Sigmoid colon (tissue), 7 donors: Measurements from ENCODE around the gene MCM9. TPM values are rescaled to one million over a fixed set of nuclear protein-coding genes. Genes with fewer than 3 reads are reported as not detected.

Source experiments
- DNase-seq: peaks from one replicate; pipeline ENCODE4 v3.0.0-alpha.2; 2019
- H3K27ac ChIP-seq, 4 donors: fragments of 200-600 bp; sonication (generic); one replicate each; pipeline ENCODE4 v1.5.1; 2016 to 2019; ENCODE audit warnings: mild to moderate bottlenecking in 1 of 4
- H3K27me3 ChIP-seq, 3 donors: fragments of 200-600 bp; sonication (generic); one replicate each; pipeline ENCODE4 v1.5.1; 2019; ENCODE audit warnings: mild to moderate bottlenecking in 1 of 3
- H3K36me3 ChIP-seq, 4 donors: fragments of 200-600 bp; sonication (generic); one replicate each; pipeline ENCODE4 v1.5.1; 2016 to 2019
- H3K4me1 ChIP-seq, 4 donors: fragments of 200-600 bp; sonication (generic); one replicate each; pipeline ENCODE4 v1.5.1; 2017 to 2019
- H3K4me3 ChIP-seq, 4 donors: fragments of 200-600 bp; sonication (generic); one replicate each; pipeline ENCODE4 v1.5.1; 2017 to 2019; ENCODE audit warnings: mild to moderate bottlenecking in 2 of 4, moderate library complexity in 1 of 4
- H3K9me3 ChIP-seq, 4 donors: fragments of 200-600 bp in 3 of 4; sonication (generic) in 3 of 4; one replicate each; pipeline versions ENCODE4 v1.5.1 to v1.6.1; 2013 to 2019
- EP300 ChIP-seq, 4 donors: sonication (generic); formaldehyde crosslinking; IDR thresholded peaks; one replicate each; pipeline ENCODE4 v1.6.1; 2017; ENCODE audit warnings: antibody characterized with exemption in 4 of 4
- POLR2A ChIP-seq, 2 donors: fragments of 450-650 bp; IDR thresholded peaks; one replicate each; pipeline ENCODE4 v1.6.1; 2016; ENCODE audit warnings: antibody characterized with exemption in 2 of 2, mild to moderate bottlenecking in 2 of 2, moderate library complexity in 2 of 2
- POLR2AphosphoS5 ChIP-seq, 4 donors: sonication (generic); formaldehyde crosslinking; IDR thresholded peaks; one replicate each; pipeline ENCODE4 v1.6.1; 2017; ENCODE audit warnings: antibody characterized with exemption in 4 of 4
- WGBS, 2 donors: extraction: QIAGEN DNeasy Blood & Tissue Kit; methylation state at CpG; one replicate each; pipeline ENCODE4 v1.1.7; 2013; 5-methylcytosine and 5-hydroxymethylcytosine counted together
- intact Hi-C: fragments of 100-400 bp; cut with DNase I; formaldehyde crosslinking; loops from one replicate; pipeline ENCODE4 v1.15.1; 2023
- polyA plus RNA-seq, 3 donors: library from polyadenylated mRNA; stranded (reverse); fragments of 200-250 nt; gene quantifications; one replicate each; pipeline ENCODE4 v1.2.3, GENCODE V29; 2013
- total RNA-seq, 4 donors: library from RNA; depleted of rRNA; stranded (reverse); fragments of >200 nt; gene quantifications; one replicate each; pipeline ENCODE4 v1.1.0, GENCODE V29; 2016
- TF ChIP-seq, protein P1 (sequence below), 4 experiments: fragments of 450-650 bp in 3 of 4; fragments of 200-600 bp in 1 of 4; IDR thresholded peaks; one replicate each; pipeline ENCODE4 v1.5.1; 2016 to 2019; ENCODE audit warnings: antibody characterized with exemption in 4 of 4, mild to moderate bottlenecking in 3 of 4, moderate library complexity in 2 of 4
- donor health status: healthy with polysubstance abuse.
- donor health status: Bipolar disorder and iron deficiency.
- donor health status: healthy.

Gene MCM9
- total and polyA plus RNA-seq, 7 donors, result 1.8 to 16.1 (median 10.2) TPM

- peaks cover 0 to 15% (median 12%) of the 10 kb centered on the region in 4 donors for H3K4me1 ChIP-seq
- intact Hi-C loops, result no loop called here
- TF ChIP-seq POLR2AphosphoS5 (IDR thresholded peaks at IDR 0.05) (no peak), POLR2A (IDR thresholded peaks at IDR 0.05) (no peak), EP300 (IDR thresholded peaks at IDR 0.05) (no peak)
- TF ChIP-seq, protein P1, sequence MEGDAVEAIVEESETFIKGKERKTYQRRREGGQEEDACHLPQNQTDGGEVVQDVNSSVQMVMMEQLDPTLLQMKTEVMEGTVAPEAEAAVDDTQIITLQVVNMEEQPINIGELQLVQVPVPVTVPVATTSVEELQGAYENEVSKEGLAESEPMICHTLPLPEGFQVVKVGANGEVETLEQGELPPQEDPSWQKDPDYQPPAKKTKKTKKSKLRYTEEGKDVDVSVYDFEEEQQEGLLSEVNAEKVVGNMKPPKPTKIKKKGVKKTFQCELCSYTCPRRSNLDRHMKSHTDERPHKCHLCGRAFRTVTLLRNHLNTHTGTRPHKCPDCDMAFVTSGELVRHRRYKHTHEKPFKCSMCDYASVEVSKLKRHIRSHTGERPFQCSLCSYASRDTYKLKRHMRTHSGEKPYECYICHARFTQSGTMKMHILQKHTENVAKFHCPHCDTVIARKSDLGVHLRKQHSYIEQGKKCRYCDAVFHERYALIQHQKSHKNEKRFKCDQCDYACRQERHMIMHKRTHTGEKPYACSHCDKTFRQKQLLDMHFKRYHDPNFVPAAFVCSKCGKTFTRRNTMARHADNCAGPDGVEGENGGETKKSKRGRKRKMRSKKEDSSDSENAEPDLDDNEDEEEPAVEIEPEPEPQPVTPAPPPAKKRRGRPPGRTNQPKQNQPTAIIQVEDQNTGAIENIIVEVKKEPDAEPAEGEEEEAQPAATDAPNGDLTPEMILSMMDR (IDR thresholded peaks at IDR 0.05), result no peak
Measured at GRCh38 chr6:118867181-118867580, 67.8 kb downstream of the MCM9 start.

GRCh38 chr6:118865100-118865391, 69.9 kb downstream of the MCM9 start:
- TF ChIP-seq POLR2A (IDR thresholded peaks at IDR 0.05) (no peak), POLR2AphosphoS5 (IDR thresholded peaks at IDR 0.05) (no peak), EP300 (IDR thresholded peaks at IDR 0.05) (no peak)
- TF ChIP-seq, protein P1 (IDR thresholded peaks at IDR 0.05), result no peak
- no peak for DNase-seq
- H3K27ac ChIP-seq, result no peak overlapping the region
- WGBS, 2 donors, result 26 to 31% methylated on average over 2 of the region's 2 CpGs
- no peaks in the 10 kb centered on the region for H3K36me3 ChIP-seq
- no peaks in the 10 kb centered on the region for H3K27me3 ChIP-seq
- intact Hi-C loops, result no loop called here
- no peak overlapping the region for H3K4me3 ChIP-seq
- no peaks in the 10 kb centered on the region for H3K9me3 ChIP-seq
- H3K4me1 ChIP-seq, result peaks cover 0 to 15% (median 12%) of the 10 kb centered on the region in 4 donors

More at GRCh38 chr6:118867181-118867580, 67.8 kb downstream of the MCM9 start:
- DNase-seq, result no peak
- H3K27me3 ChIP-seq, result no peaks in the 10 kb centered on the region
- WGBS, 2 donors, result 96 to 97% methylated on average over 4 of the region's 4 CpGs
- H3K9me3 ChIP-seq, result no peaks in the 10 kb centered on the region
- H3K4me3 ChIP-seq, result no peak overlapping the region
- no peaks in the 10 kb centered on the region for H3K36me3 ChIP-seq
- no peak overlapping the region for H3K27ac ChIP-seq

- no peak for DNase-seq
- 47 to 53% methylated on average over 7 of the region's 7 CpGs for WGBS, 2 donors
- intact Hi-C loops, result no loop called here
- TF ChIP-seq, protein P1 (IDR thresholded peaks at IDR 0.05), result no peak
- TF ChIP-seq POLR2AphosphoS5 (IDR thresholded peaks at IDR 0.05) (no peak), POLR2A (IDR thresholded peaks at IDR 0.05) (no peak), EP300 (IDR thresholded peaks at IDR 0.05) (no peak)
- no peaks in the 10 kb centered on the region for H3K9me3 ChIP-seq
- H3K4me1 ChIP-seq, result peaks cover 0 to 15% (median 12%) of the 10 kb centered on the region in 4 donors
- no peaks in the 10 kb centered on the region for H3K36me3 ChIP-seq
- H3K27me3 ChIP-seq, result no peaks in the 10 kb centered on the region
- H3K27ac ChIP-seq, result no peak overlapping the region
- no peak overlapping the region for H3K4me3 ChIP-seq
Measured at GRCh38 chr6:118864341-118865099, 70.4 kb downstream of the MCM9 start.

DNA sequence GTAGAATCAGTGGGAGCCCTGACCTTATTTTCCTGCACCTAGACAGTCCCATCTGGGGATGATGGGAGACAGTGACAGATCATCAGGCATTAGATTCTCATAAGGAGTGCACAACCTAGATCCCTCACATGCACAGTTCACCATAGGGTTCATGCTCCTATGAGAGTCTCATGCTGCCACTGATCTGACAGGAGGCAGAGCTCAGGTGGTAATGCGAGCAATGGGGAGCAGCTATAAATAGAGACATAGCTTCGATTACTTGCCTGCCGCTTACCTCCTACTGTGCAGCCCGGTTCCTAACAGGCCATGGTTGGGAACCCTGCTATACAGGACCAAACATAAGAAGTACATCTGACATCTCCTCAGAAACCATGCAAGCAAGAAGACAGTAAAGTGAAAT, 72.5 kb downstream of the MCM9 start:
- no peak for DNase-seq
- 97 to 98% methylated on average over 4 of the region's 4 CpGs for WGBS, 2 donors
- Histone ChIP-seq H3K4me3 (no peak overlapping the region), H3K27me3 (no peaks in the 10 kb centered on the region), H3K4me1 (peaks cover 0 to 15% (median 12%) of the 10 kb centered on the region in 4 donors), H3K36me3 (no peaks in the 10 kb centered on the region), H3K9me3 (no peaks in the 10 kb centered on the region), H3K27ac (no peak overlapping the region)
- intact Hi-C loops, result no loop called here
- TF ChIP-seq, protein P1 (IDR thresholded peaks at IDR 0.05), result no peak
- TF ChIP-seq POLR2A (IDR thresholded peaks at IDR 0.05) (no peak), EP300 (IDR thresholded peaks at IDR 0.05) (no peak), POLR2AphosphoS5 (IDR thresholded peaks at IDR 0.05) (no peak)

DNA sequence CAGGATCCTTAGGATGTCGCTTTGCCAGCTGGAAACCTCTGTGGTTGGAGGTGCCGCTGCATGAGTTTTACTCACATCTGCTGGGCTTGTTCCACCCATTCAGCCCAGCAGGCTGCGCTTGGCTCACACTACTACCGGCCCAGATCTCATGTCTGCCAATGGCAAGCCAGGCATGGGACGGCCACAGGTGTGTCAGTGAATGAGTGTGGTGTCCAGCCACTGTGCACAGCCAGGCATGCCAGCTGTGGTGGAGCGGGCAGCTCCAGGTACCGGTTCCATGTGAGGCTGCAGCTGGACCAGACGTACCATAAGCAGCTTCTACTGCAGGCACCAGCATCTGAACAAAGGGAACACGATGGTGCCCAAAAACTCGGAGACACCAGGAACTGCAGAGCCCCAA, 74.1 kb downstream of the MCM9 start:
- Histone ChIP-seq H3K4me3 (no peak overlapping the region), H3K9me3 (no peaks in the 10 kb centered on the region), H3K36me3 (no peaks in the 10 kb centered on the region), H3K27ac (no peak overlapping the region), H3K27me3 (no peaks in the 10 kb centered on the region), H3K4me1 (peaks cover 0 to 15% (median 12%) of the 10 kb centered on the region in 4 donors)
- DNase-seq, result no peak
- TF ChIP-seq POLR2AphosphoS5 (IDR thresholded peaks at IDR 0.05), result no peak
- no peak for TF ChIP-seq POLR2A (IDR thresholded peaks at IDR 0.05)
- TF ChIP-seq, protein P1 (IDR thresholded peaks at IDR 0.05), result no peak
- WGBS, 2 donors, result 97% methylated on average over 10 of the region's 10 CpGs
- intact Hi-C loops, result no loop called here
